OCI-LY7 (cell line): ENCODE measurements around the gene LSM5. TPM values are rescaled to one million over a fixed set of nuclear protein-coding genes. Genes with fewer than 3 reads are reported as not detected.
"Not testable (repeated sequence)": the region's sequence is repeated elsewhere in the genome, so short reads cannot be mapped to it uniquely, and the experiment has no call there.

ENCODE experiments used
- BruUV-seq: library from RNA; stranded (reverse); fragments of 400-500 nt; replicated peaks from 2 replicates; lab custom pipeline; 2021; lab: Mats Ljungman, UMichigan
- CTCF ChIA-PET: fragments of 300-600 bp; sonication (Branson Sonifier 250); formaldehyde crosslinking; loops from one replicate; lab custom pipeline; 2022; ENCODE audit warnings: antibody characterized with exemption; ENCODE audit not compliant: unreplicated experiment; lab: Charles Lee
- POLR2A ChIA-PET: fragments of 300-600 bp; sonication (Branson Sonifier 250); formaldehyde crosslinking; loops from one replicate; lab custom pipeline; 2022; ENCODE audit warnings: antibody characterized with exemption; lab: Charles Lee
- DNase-seq: peaks from one replicate; pipeline ENCODE4 v3.0.0-alpha.2; 2015; ENCODE audit warnings: low spot score
- H2AFZ ChIP-seq: fragments of 200-600 bp; sonication (generic), shearing (Covaris generic); 2 replicates; pipeline ENCODE4 v1.6.1; 2014; ENCODE audit warnings: mild to moderate bottlenecking, antibody characterized with exemption, low read length, moderate library complexity
- H3K27ac ChIP-seq: fragments of 200-600 bp; sonication (generic); 2 replicates; pipeline ENCODE4 v1.5.1; 2014; ENCODE audit warnings: mixed run types, low read depth, mild to moderate bottlenecking, moderate library complexity, low read length, inconsistent platforms; ENCODE audit not compliant: poor library complexity, severe bottlenecking
- H3K36me3 ChIP-seq: fragments of 200-600 bp; sonication (generic); 2 replicates; pipeline ENCODE4 v1.6.1; 2014; ENCODE audit warnings: mild to moderate bottlenecking, antibody characterized with exemption, low read length, moderate library complexity, mixed read lengths; ENCODE audit not compliant: insufficient read depth
- H3K4me1 ChIP-seq: fragments of 200-600 bp; sonication (generic); 2 replicates; pipeline ENCODE4 v1.5.1; 2014; ENCODE audit warnings: mild to moderate bottlenecking, low read length; ENCODE audit not compliant: insufficient read depth, poor library complexity, severe bottlenecking
- H3K4me2 ChIP-seq: fragments of 200-600 bp; sonication (generic); 2 replicates; pipeline ENCODE4 v1.6.1; 2014; ENCODE audit warnings: mild to moderate bottlenecking, low read length
- H3K4me3 ChIP-seq: fragments of 200-600 bp; sonication (generic); 2 replicates; pipeline ENCODE4 v1.5.1; 2014; ENCODE audit warnings: mild to moderate bottlenecking, low read depth, low read length; ENCODE audit not compliant: poor library complexity, severe bottlenecking
- H3K79me2 ChIP-seq: fragments of 200-600 bp; sonication (generic); 2 replicates; pipeline ENCODE4 v1.6.1; 2016; ENCODE audit warnings: low read depth, mild to moderate bottlenecking, low read length, moderate library complexity, mixed read lengths; ENCODE audit not compliant: insufficient read depth
- H3K9me2 ChIP-seq: fragments of 200-600 bp; sonication (generic); 2 replicates; pipeline ENCODE4 v1.6.1; 2016; ENCODE audit warnings: mild to moderate bottlenecking, low read length, mixed read lengths; ENCODE audit not compliant: insufficient read depth
- H3K9me3 ChIP-seq: fragments of 200-600 bp; sonication (generic); 2 replicates; pipeline ENCODE4 v1.6.1; 2014; ENCODE audit warnings: mild to moderate bottlenecking, mixed run types, low read length, mixed read lengths
- H4K20me1 ChIP-seq: fragments of 200-600 bp; sonication (generic); 2 replicates; pipeline ENCODE4 v1.6.1; 2014; ENCODE audit warnings: mild to moderate bottlenecking, antibody characterized with exemption, low read length, moderate library complexity, mixed read lengths; ENCODE audit not compliant: insufficient read depth
- CTCF ChIP-seq: fragments of 200-600 bp; sonication (generic); conservative IDR thresholded peaks from 2 replicates; pipeline ENCODE4 v1.5.1; 2014; ENCODE audit warnings: mild to moderate bottlenecking, antibody characterized with exemption, low read length, moderate library complexity, mixed read lengths
- EZH2phosphoT487 ChIP-seq: fragments of 200-600 bp; sonication (generic); IDR thresholded peaks from 2 replicates; pipeline ENCODE4 v1.6.1; 2018; ENCODE audit warnings: low read depth, borderline replicate concordance, mild to moderate bottlenecking, mixed run types, antibody characterized with exemption, low read length, moderate library complexity, mixed read lengths
- intact Hi-C: fragments of 100-400 bp; cut with micrococcal nuclease; formaldehyde crosslinking; loops from one replicate; pipeline ENCODE4 v1.10.0; 2022; ENCODE audit not compliant: unreplicated experiment
- total RNA-seq, 2 experiments: library from RNA; depleted of rRNA in 1 of 2; stranded (reverse); fragments of >200 nt in 1 of 2; shearing (Covaris generic) in 1 of 2; gene quantifications; 2 replicates each; pipeline ENCODE4 v1.2.3, GENCODE V29; 2014 to 2022

The LSM5 gene
- total RNA-seq, 2 experiments from 2014 or later, result 38.9 to 108 TPM

DNA sequence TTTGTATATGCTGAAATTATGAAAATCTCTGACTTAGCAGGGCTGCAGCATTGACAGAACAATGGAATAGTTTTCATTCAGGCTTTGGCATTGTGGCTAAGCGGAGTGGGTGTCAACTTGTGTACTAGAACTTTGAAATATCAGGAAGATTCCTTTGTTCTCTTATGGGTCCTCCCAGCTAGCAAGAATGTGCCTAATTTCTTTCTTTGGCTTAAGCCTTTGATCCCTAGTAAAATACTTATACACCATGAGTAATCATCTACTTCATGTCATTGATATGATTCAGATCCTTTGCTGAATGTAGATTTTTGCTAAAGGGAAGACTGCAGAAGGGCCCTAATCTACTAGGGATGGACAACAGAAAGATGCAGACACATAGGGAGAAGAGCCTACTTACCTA, 11.3 kb upstream of the LSM5 start:
- H3K4me1 ChIP-seq, result peaks cover 21% of the 10 kb centered on the region
- H3K4me3 ChIP-seq, result no peak overlapping the region
- H4K20me1 ChIP-seq, result 0 out of 2 replicates have a peak, but pooled peaks cover 12% of the 10 kb centered on the region
- peak overlapping the region; percentile 30; the same call in 1 of the 2 replicates for H3K4me2 ChIP-seq
- H2AFZ ChIP-seq, result no peak overlapping the region
- intact Hi-C loops, result no loop called here
- ChIA-PET POLR2A (no interaction called here), CTCF (no interaction called here)
- peaks cover 1% of the 10 kb centered on the region; the same call in 1 of the 2 replicates for H3K9me3 ChIP-seq
- peaks cover 98% of the 10 kb centered on the region for H3K79me2 ChIP-seq
- no TSS peak for BruUV-seq
- H3K36me3 ChIP-seq, result peaks cover 58% of the 10 kb centered on the region
- no peak for DNase-seq
- TF ChIP-seq CTCF, result no peak
- H3K9me2 ChIP-seq, result no peaks in the 10 kb centered on the region
- no peak overlapping the region for H3K27ac ChIP-seq

- Histone ChIP-seq H3K4me3 (no peak overlapping the region), H3K27ac (no peak overlapping the region)
- CTCF ChIA-PET, result no interaction called here
Observed at GRCh38 chr7:32500922-32501341, 10.8 kb upstream of the LSM5 start.

DNA sequence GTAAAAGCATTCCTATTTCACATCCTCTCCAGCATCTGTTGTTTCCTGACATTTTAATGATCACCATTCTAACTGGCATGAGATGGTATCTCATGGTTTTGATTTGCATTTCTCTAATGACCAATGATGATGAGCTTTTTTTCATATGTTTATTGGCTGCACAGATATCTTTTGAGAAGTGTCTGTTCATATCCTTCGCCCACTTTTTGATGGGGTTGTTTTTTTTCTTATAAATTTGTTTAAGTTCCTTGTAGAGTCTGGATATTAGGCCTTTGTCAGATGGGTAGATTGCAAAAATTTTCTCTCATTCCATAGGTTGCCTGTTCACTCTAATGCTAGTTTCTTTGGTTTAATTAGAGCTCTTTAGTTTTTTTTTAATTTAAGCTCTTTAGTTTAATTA, 10.0 kb upstream of the LSM5 start:
- H2AFZ ChIP-seq, BruUV-seq, intact Hi-C loops, H3K27ac ChIP-seq, H3K9me2 ChIP-seq, CTCF ChIA-PET, H3K4me3 ChIP-seq, H3K9me3 ChIP-seq, DNase-seq: not testable (repeated sequence)
- Histone ChIP-seq H3K4me2 (peak overlapping the region; percentile 30; the same call in 1 of the 2 replicates), H4K20me1 (0 out of 2 replicates have a peak, but pooled peaks cover 19% of the 10 kb centered on the region), H3K4me1 (peaks cover 22% of the 10 kb centered on the region), H3K79me2 (peaks cover 92% of the 10 kb centered on the region), H3K36me3 (peaks cover 53% of the 10 kb centered on the region)
- POLR2A ChIA-PET, result interaction anchor here (0.6 to 1.1 kb wide), 3 partner anchors 10 to 31 kb away, joined by 3 to 4 read pairs (median 3); partner anchors contain the start of gene LSM5

More at GRCh38 chr7:32500922-32501341, 10.8 kb upstream of the LSM5 start:
- POLR2A ChIA-PET, result interaction anchor here (1.0 to 1.1 kb wide), 2 partner anchors 11 to 28 kb away, joined by 3 read pairs; partner anchors contain the start of gene LSM5
- no peak for DNase-seq
- H3K9me3 ChIP-seq, result no peaks in the 10 kb centered on the region; the same call in 1 of the 2 replicates
- intact Hi-C loops, result no loop called here
- peaks cover 22% of the 10 kb centered on the region for H3K4me1 ChIP-seq
- H3K4me2 ChIP-seq, result peak overlapping the region; percentile 30; the same call in 1 of the 2 replicates
- H2AFZ ChIP-seq, result no peak overlapping the region
- H3K79me2 ChIP-seq, result peaks cover 98% of the 10 kb centered on the region
- no TSS peak for BruUV-seq
- TF ChIP-seq EZH2phosphoT487, result no peak
- no peak for TF ChIP-seq CTCF
- H3K9me2 ChIP-seq, result no peaks in the 10 kb centered on the region
- H4K20me1 ChIP-seq, result 0 out of 2 replicates have a peak, but pooled peaks cover 18% of the 10 kb centered on the region
- peaks cover 53% of the 10 kb centered on the region for H3K36me3 ChIP-seq

GRCh38 chr7:32499755-32500154, 9.6 kb upstream of the LSM5 start:
- H3K27ac ChIP-seq, H3K4me2 ChIP-seq, H2AFZ ChIP-seq, H3K4me3 ChIP-seq, CTCF ChIA-PET, DNase-seq, H3K9me2 ChIP-seq, BruUV-seq, H3K9me3 ChIP-seq: not testable (repeated sequence)
- POLR2A ChIA-PET, result interaction anchor here (0.6 to 1.0 kb wide), 2 partner anchors 10 to 31 kb away, joined by 3 to 4 read pairs; partner anchors contain the start of gene LSM5
- Histone ChIP-seq H3K36me3 (peaks cover 53% of the 10 kb centered on the region), H3K4me1 (peaks cover 22% of the 10 kb centered on the region), H3K79me2 (peaks cover 90% of the 10 kb centered on the region), H4K20me1 (0 out of 2 replicates have a peak, but pooled peaks cover 19% of the 10 kb centered on the region)
- intact Hi-C loops, result loop anchor here (5.0 kb wide), 2 partner anchors 393 to 563 kb away; partner anchors contain the start of genes KBTBD2 and NT5C3A
